Vagina (tissue), 2 donors: ENCODE results near the gene CYP3A7.
"Not testable (repeated sequence)": the region's sequence is repeated elsewhere in the genome, so short reads cannot be mapped to it uniquely, and the experiment has no call there.

Source experiments
- CTCF ChIP-seq, 3 experiments: fragments of 450-650 bp in 2 of 3; fragments of 200-600 bp in 1 of 3; sonication (generic) in 1 of 3; IDR thresholded peaks; one replicate each; pipeline ENCODE4 v1.5.1; 2017 to 2019; ENCODE audit warnings: antibody characterized with exemption in 3 of 3, mild to moderate bottlenecking in 2 of 3, moderate library complexity in 2 of 3
- POLR2A ChIP-seq, 2 donors: fragments of 450-650 bp; IDR thresholded peaks; one replicate each; pipeline ENCODE4 v1.6.1; 2017; ENCODE audit warnings: antibody characterized with exemption in 2 of 2, mild to moderate bottlenecking in 2 of 2, moderate library complexity in 2 of 2
- POLR2AphosphoS5 ChIP-seq, 2 donors: sonication (generic); formaldehyde crosslinking; IDR thresholded peaks; one replicate each; pipeline ENCODE4 v1.9.0; 2017; ENCODE audit warnings: antibody characterized with exemption in 2 of 2, mild to moderate bottlenecking in 2 of 2, low read depth in 1 of 2; ENCODE audit not compliant: insufficient read depth in 1 of 2

GRCh38 chr7:99723201-99723600, 11.8 kb downstream of the CYP3A7 start:
- not testable (repeated sequence) for TF ChIP-seq POLR2A (IDR thresholded peaks at IDR 0.05); CTCF (IDR thresholded peaks at IDR 0.05); POLR2AphosphoS5 (IDR thresholded peaks at IDR 0.05; ENCODE audit: insufficient read depth in 1 of 2, low read depth in 1 of 2)
